Large intestine (tissue), 12 donors: ENCODE results near the gene SPSB3. TPM values are rescaled to one million over a fixed set of nuclear protein-coding genes. Genes with fewer than 3 reads are reported as not detected.
A peak's percentile ranks its signal among the peaks of the same experiment; 100 is the strongest.

Experiments
- DNase-seq, 2 donors: peaks; one replicate each; pipeline versions ENCODE4 v3.0.0 to v3.0.0-alpha.2; 2013
- H3K27ac ChIP-seq: one replicate; pipeline ENCODE4 v1.5.1; 2013; ENCODE audit warnings: low read length
- H3K27me3 ChIP-seq: 2 replicates; pipeline ENCODE4 v1.6.1; 2013; ENCODE audit warnings: low read length; ENCODE audit not compliant: control insufficient read depth, insufficient read depth
- H3K36me3 ChIP-seq: 2 replicates; pipeline ENCODE4 v1.6.1; 2013; ENCODE audit warnings: low read length; ENCODE audit not compliant: control insufficient read depth, insufficient read depth
- H3K4me1 ChIP-seq: one replicate; pipeline ENCODE4 v1.6.1; 2013; ENCODE audit warnings: low read length; ENCODE audit not compliant: control insufficient read depth, insufficient read depth
- H3K4me3 ChIP-seq: one replicate; pipeline ENCODE4 v1.5.1; 2013; ENCODE audit warnings: low read length
- H3K9me3 ChIP-seq: one replicate; pipeline ENCODE4 v1.6.1; 2013; ENCODE audit warnings: mild to moderate bottlenecking, low read depth, low read length, moderate library complexity; ENCODE audit not compliant: control insufficient read depth
- WGBS: methylation state at CpG from one replicate; pipeline ENCODE4 v1.1.5; 2013; ENCODE audit warnings: low lambda C conversion rate; ENCODE audit not compliant: insufficient coverage; 5-methylcytosine and 5-hydroxymethylcytosine counted together
- long read RNA-seq, 11 donors: transcript quantifications; one replicate each; lab custom pipeline, GENCODE V29; 2026
- polyA plus RNA-seq: library from polyadenylated mRNA; unstranded; fragments of 120-200 nt; gene quantifications from one replicate; pipeline ENCODE4 v1.2.1, GENCODE V29; 2013

Gene SPSB3
- polyA plus RNA-seq: 36.5 TPM
- long read RNA-seq, donor 1, partial matches to known transcripts: 36 of 50 reads
- long read RNA-seq, donor 1, other reads (novel, unspliced or antisense): 7 of 50 reads
- long read RNA-seq, donor 2, transcript SPSB3-208 (7 exons, 1,784 nt): major isoform, 9 of 28 reads
- long read RNA-seq, donor 2, transcript SPSB3-209 (6 exons, 1,628 nt): minor isoform, 6 of 28 reads
- long read RNA-seq, donor 2, partial matches to known transcripts: 6 of 28 reads
- long read RNA-seq, donor 2, other reads (novel, unspliced or antisense): 0 of 28 reads
- long read RNA-seq, donor 3: 0 reads
- long read RNA-seq, donor 4, partial matches to known transcripts: 0 of 1 reads
- long read RNA-seq, donor 4, other reads (novel, unspliced or antisense): 0 of 1 reads
- long read RNA-seq, donor 5, partial matches to known transcripts: 7 of 16 reads
- long read RNA-seq, donor 5, other reads (novel, unspliced or antisense): 0 of 16 reads
- long read RNA-seq, donor 6, transcript SPSB3-209 (6 exons, 1,628 nt): major isoform, 8 of 20 reads
- long read RNA-seq, donor 6, transcript SPSB3-208 (7 exons, 1,784 nt): major isoform, 8 of 20 reads
- long read RNA-seq, donor 6, partial matches to known transcripts: 0 of 20 reads
- long read RNA-seq, donor 6, other reads (novel, unspliced or antisense): 0 of 20 reads
- long read RNA-seq, donor 7, transcript SPSB3-208 (7 exons, 1,784 nt): major isoform, 6 of 11 reads
- long read RNA-seq, donor 7, partial matches to known transcripts: 0 of 11 reads
- long read RNA-seq, donor 7, other reads (novel, unspliced or antisense): 0 of 11 reads
- long read RNA-seq, donor 8, transcript SPSB3-208 (7 exons, 1,784 nt): major isoform, 13 of 55 reads
- long read RNA-seq, donor 8, transcript SPSB3-209 (6 exons, 1,628 nt): minor isoform, 8 of 55 reads
- long read RNA-seq, donor 8, partial matches to known transcripts: 25 of 55 reads
- long read RNA-seq, donor 8, other reads (novel, unspliced or antisense): 7 of 55 reads
- long read RNA-seq, donor 9, transcript SPSB3-209 (6 exons, 1,628 nt): minor isoform, 6 of 37 reads
- long read RNA-seq, donor 9, transcript SPSB3-208 (7 exons, 1,784 nt): major isoform, 7 of 37 reads
- long read RNA-seq, donor 9, partial matches to known transcripts: 13 of 37 reads
- long read RNA-seq, donor 9, other reads (novel, unspliced or antisense): 7 of 37 reads
- long read RNA-seq, donor 10, partial matches to known transcripts: 0 of 8 reads
- long read RNA-seq, donor 10, other reads (novel, unspliced or antisense): 0 of 8 reads
- long read RNA-seq, donor 11, transcript SPSB3-208 (7 exons, 1,784 nt): major isoform, 6 of 14 reads
- long read RNA-seq, donor 11, partial matches to known transcripts: 0 of 14 reads
- long read RNA-seq, donor 11, other reads (novel, unspliced or antisense): 0 of 14 reads

DNA sequence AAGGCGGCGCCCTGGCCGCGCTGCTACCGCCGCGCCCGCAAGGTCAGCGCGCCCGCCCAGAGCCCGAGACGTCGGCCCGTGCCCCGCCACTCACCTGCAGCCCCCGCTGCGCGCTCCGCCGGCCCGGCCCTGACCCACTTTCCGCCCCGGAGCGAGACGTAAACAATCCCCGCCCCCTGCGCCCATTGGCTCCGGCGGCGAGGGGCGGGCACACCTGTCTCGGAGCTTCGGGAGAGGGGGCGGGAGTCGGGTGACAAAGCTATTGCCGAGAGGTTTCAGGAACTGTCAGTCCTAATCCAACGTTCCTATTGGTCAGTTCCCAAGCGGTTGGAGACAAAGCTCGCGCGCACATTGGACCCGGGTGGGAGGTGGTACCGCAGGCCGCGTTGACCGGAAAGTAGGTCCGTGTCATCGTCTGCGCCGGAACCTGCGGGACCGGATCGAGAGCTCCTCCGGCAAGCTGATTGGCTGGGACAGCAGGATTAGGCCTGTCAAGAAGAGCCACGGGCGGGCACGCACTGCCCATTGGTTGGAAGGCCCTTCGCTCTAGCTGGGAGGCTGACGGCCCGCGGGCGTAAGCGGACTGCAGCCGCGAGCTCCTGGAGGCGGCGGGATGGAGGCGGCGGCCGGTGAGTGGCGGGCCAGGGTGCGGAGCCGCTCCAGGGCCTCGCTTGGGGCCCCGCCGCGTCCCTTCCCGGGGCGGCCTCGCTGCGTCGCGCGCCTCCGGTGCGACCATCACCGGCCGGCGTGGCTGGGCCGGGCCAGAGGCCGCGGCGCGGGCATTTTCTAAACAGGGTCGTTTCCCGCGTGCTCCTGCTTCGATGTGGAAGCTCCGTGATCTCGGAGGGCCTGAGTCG is at the start of gene SPSB3, which contains the start of gene NUBP2:
SPSB3 (minus strand) TSS at position 164 of the 857 bp plus-strand sequence. CDS start 1,088 bp downstream, outside the sequence.
NUBP2 (plus strand) TSS at position 553 of the 857 bp plus-strand sequence; CDS start at position 614, 61 bp downstream.
- Histone ChIP-seq H3K27me3 (no peaks in the 10 kb centered on the region), H3K4me3 (peak within 1 kb of the TSS; percentile 88), H3K36me3 (peaks cover 44% of the 10 kb centered on the region), H3K9me3 (peaks cover 3% of the 10 kb centered on the region), H3K27ac (peak within 1 kb of the TSS; percentile 65), H3K4me1 (peaks cover 32% of the 10 kb centered on the region)
- no CpG with 5 or more reads among the region's 102 CpGs for whole genome bisulfite sequencing
- DNase-seq: peak; percentile 100

DNA sequence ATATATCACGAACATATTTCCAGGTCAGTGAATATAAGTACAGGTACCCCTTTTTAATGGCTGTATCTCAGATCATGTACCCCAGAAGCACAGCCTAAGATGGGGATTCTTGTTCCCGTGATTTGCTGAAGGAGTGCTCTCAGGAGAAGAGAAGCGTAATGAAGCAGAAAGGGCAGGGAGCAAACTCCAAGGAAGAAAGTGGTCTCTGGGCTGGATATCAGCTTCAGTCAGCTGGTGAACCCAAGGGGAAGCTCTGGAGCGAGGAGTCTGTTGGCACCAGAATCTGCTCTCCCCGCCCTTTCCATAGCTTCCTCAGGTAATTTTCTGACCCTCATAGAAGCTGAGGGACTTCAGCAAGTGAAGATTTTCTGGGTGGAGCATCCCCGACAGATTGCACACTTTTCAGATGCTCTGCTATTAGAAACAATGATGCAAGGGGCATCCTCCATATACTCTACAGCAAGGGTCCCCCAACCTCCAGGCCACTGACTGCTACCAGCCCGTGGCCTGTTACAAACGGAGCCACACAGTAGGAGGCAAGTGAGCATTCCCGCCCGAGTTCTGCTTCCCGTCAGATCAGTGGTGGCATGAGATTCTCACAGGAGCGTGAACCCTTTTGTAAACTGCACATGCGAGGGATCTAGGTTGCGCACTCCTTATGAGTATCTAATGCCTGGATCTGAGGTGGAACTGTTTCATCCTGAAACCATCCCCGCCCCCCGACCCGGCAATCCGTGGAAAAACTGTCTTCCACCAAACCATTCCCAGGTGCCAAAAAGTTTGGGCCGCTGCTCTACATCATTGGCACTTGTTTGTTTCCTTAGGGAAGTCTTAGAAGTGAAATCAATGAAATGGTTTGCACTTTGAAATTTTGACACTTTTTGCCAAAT is 49.1 kb upstream of the SPSB3 start:
- Histone ChIP-seq H3K4me3 (no peak overlapping the region), H3K27ac (peak overlapping the region; percentile 84), H3K27me3 (no peaks in the 10 kb centered on the region), H3K36me3 (no peaks in the 10 kb centered on the region), H3K4me1 (peaks cover 23% of the 10 kb centered on the region), H3K9me3 (no peaks in the 10 kb centered on the region)
- DNase-seq: peak; percentile 44 to 71
- WGBS: 72% methylated on average over 2 of the region's 19 CpGs

DNA sequence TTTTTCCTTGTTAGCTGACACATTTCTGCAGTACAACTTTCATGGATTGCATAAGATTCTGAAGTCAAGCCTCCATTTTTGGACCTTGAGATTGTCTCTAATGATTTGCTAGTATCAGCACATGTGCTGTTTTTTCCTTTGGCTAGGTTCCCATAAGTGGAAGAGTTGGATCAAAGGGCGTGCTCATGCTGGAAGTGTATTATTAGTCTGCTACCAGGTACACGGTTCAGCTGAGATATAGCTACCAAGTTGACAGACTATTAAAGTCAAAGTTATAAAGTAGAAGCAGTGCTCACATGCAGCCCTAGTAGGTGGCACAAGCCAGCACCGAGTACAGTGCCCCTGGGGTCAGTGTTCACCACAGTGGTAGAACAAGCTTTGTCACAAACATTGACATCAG is 47.8 kb upstream of the SPSB3 start:
- H3K9me3 ChIP-seq: no peaks in the 10 kb centered on the region
- peak; percentile 92 to 98 for DNase-seq
- peaks cover 27% of the 10 kb centered on the region for H3K4me1 ChIP-seq
- 40% methylated on average over 2 of the region's 3 CpGs for WGBS
- H3K36me3 ChIP-seq: no peaks in the 10 kb centered on the region
- peak overlapping the region; percentile 92 for H3K27ac ChIP-seq
- no peaks in the 10 kb centered on the region for H3K27me3 ChIP-seq
- peak overlapping the region; percentile 95 for H3K4me3 ChIP-seq

DNA sequence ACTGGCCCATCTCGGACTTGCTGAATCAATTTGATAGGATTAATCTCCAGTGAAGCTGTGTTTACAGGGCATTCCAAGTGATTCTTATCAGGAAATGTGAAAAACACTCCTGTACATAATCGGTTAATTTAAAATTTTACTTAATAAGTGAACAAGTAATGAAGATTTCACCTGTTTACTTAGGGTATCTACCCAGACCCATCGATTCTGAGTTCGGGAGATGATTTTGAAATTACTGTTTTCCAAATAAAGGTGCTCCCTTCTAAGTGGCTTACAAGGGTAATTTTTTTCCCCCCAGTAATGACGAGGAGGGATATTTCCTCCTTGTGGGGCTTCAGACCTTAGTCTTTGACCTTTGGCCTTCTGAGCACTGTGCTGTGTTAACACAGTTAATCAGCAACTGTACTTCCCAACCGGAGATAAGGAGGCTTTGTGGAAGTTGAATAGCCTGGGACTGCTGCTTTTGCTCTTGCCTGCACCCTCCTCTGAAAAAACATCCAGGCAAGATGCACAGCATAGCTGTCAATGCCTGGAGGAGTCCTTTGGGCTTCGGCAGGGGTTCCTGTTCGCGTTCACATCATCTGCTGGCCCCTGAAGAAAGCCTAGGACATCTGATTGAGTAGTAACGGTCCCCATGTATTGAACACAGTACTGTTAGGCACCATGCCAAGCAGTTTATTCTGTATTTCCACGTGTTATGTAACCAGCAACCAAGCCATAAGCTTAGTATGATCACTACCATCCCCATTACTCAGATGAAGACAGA is 46.5 kb upstream of the SPSB3 start:
- peak; percentile 79 to 90 for DNase-seq
- no CpG with 5 or more reads among the region's 11 CpGs for WGBS
- H3K27ac ChIP-seq: peak overlapping the region; percentile 92
- H3K36me3 ChIP-seq: no peaks in the 10 kb centered on the region
- peak overlapping the region; percentile 95 for H3K4me3 ChIP-seq
- peaks cover 34% of the 10 kb centered on the region for H3K4me1 ChIP-seq
- H3K27me3 ChIP-seq: no peaks in the 10 kb centered on the region
- H3K9me3 ChIP-seq: no peaks in the 10 kb centered on the region

DNA sequence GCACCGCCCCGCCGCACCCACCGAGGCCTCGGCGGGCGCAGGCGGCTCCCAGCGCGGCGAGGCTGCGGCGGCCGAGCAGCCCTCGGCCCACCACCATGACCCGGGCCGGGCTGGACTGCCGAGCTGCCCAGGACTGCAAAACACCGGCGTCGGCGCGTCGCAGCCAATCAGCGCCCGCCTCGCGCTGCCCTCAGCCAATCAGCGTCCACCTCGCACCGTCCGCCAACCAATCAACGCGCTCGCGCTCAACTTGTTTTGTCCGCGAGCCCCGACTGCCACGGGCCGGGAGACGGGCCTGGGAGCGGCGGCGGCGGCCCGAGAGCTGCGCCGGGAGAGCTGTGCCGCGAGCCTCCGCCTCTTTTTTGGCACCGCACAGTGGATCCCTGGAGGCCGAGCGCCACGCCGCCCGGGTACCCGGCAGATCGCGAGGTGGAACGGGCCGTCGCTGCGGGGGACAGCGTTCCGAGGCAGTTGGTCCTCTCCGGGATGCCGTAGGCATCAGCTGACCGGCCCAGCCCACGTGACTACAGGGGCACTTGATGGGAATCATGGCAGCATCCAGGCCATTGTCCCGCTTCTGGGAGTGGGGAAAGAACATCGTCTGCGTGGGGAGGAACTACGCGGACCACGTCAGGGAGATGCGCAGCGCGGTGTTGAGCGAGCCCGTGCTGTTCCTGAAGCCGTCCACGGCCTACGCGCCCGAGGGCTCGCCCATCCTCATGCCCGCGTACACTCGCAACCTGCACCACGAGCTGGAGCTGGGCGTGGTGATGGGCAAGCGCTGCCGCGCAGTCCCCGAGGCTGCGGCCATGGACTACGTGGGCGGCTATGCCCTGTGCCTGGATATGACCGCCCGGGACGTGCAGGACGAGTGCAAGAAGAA is 44.6 kb upstream of the SPSB3 start, which contains the start of the genes FAHD1 and HAGH:
FAHD1 (plus strand) TSS at position 516 of the 883 bp plus-strand sequence; CDS start at position 549, 33 bp downstream.
HAGH (minus strand) TSS at position 135 of the 883 bp plus-strand sequence; CDS start at position 97, 38 bp downstream.
- H3K9me3 ChIP-seq: no peaks in the 10 kb centered on the region
- DNase-seq: peak; percentile 95 to 99
- H3K36me3 ChIP-seq: peaks cover 11% of the 10 kb centered on the region
- H3K27me3 ChIP-seq: no peaks in the 10 kb centered on the region
- WGBS: no CpG with 5 or more reads among the region's 104 CpGs
- H3K27ac ChIP-seq: peak within 1 kb of the TSS; percentile 92
- H3K4me3 ChIP-seq: peak within 1 kb of the TSS; percentile 95
- peaks cover 25% of the 10 kb centered on the region for H3K4me1 ChIP-seq

DNA sequence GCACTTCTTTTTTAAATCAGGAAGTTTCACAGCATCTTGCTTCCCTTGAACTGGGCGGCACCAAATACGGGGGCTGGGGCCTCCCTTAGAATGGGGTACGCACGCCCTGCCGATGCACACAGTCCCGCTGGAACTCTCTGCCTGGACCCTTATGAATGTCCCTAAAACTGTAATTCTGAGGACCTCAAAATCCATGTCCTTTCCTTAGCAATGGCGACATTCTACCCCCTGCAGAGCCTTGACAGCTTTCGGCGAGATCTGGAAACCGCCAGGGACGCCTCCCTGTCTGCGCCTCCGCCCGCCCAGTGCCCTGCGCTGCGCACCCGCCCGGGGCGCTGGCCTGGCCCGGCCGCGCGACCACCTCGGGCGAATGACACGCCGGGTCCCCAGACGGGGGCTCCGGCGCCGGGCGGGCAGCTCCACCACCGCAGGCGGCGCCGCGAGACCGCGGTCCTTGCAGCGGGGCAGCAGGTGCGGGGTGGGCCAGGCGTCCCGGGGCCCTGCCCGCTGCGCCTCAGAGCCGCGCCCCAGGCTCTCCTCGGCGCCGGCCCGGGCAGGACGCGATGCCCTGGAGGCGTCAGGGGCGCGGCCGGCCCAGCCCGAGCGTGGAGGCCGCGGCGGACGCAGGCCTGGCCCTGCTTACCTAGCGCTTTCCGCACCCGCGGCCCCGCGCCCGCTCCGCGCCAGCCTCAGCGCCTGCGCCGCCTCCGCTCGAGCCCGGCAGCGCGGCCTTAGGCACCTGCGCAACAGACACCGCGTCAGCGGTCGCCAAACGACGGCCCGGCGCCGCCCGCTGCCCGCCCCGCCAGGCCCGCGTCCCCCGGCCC is 43.7 kb upstream of the SPSB3 start:
- Histone ChIP-seq H3K9me3 (no peaks in the 10 kb centered on the region), H3K4me1 (peaks cover 16% of the 10 kb centered on the region), H3K27ac (peak overlapping the region; percentile 53), H3K36me3 (peaks cover 16% of the 10 kb centered on the region), H3K4me3 (peak overlapping the region; percentile 42), H3K27me3 (no peaks in the 10 kb centered on the region)
- WGBS: no CpG with 5 or more reads among the region's 96 CpGs
- peak; percentile 60 to 87 for DNase-seq

DNA sequence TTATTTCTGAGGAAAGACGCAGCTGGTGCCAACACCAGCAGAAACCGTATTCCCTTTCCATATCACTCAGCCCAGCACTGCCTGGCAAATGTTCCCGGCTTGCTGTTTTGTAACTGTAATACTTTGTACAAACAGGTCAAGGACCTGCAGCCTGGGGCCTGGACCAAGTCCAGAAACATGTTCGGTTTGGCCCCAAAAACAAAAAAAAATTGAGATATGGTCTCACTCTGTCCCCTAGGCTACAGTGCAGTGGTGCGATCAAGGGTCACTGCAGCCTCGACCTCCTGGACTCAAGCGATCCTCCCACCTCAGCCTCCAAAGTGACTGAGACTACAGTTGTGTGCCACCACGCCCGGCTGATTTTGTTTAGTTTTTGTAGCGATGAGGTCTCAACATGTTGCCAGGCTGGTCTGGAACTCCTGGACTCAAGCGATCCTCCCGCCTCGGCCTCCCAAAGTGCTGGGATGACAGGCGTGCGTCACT is 43.1 kb upstream of the SPSB3 start:
- Histone ChIP-seq H3K9me3 (no peaks in the 10 kb centered on the region), H3K4me1 (peaks cover 14% of the 10 kb centered on the region), H3K4me3 (peak overlapping the region; percentile 42)

More for the DNA sequence above, 43.1 kb upstream of the SPSB3 start:
- H3K36me3 ChIP-seq: peaks cover 23% of the 10 kb centered on the region
- peak overlapping the region; percentile 53 for H3K27ac ChIP-seq
- no peaks in the 10 kb centered on the region for H3K27me3 ChIP-seq
- WGBS: no CpG with 5 or more reads among the region's 15 CpGs
- no peak for DNase-seq
